ENCODE data around the gene CYTIP. TPM values are rescaled to one million over a fixed set of nuclear protein-coding genes. Genes with fewer than 3 reads are reported as not detected.

CYTIP gene
- total RNA-seq, 1 experiment from 2014 or later, result 97.7 TPM

- Histone ChIP-seq H3K9ac (ENCODE audit: low read length) (peak overlapping the region; percentile 81), H3K9me3 (ENCODE audit: low read length) (no peaks in the 10 kb centered on the region), H3K4me1 (ENCODE audit: low read length) (peaks cover 92% of the 10 kb centered on the region), H2AFZ (ENCODE audit: low read length) (no peak overlapping the region), H3K9me2 (replicated peaks; ENCODE audit: insufficient read depth, low read length) (no peaks in the 10 kb centered on the region), H3K36me3 (ENCODE audit: insufficient read depth, low read length) (0 out of 2 replicates have a peak, but pooled peaks cover 4% of the 10 kb centered on the region), H3K79me2 (ENCODE audit: low read length) (peaks cover 82% of the 10 kb centered on the region), H3K4me2 (ENCODE audit: low read depth, low read length, poor library complexity, severe bottlenecking) (peak overlapping the region; percentile 97), H3K27me3 (ENCODE audit: low read length) (no peaks in the 10 kb centered on the region), H3K4me3 (ENCODE audit: low read length) (peak overlapping the region; percentile 80), H4K20me1 (ENCODE audit: insufficient read depth, low read depth, low read length) (no peaks in the 10 kb centered on the region), H3K27ac (ENCODE audit: low read length) (peak overlapping the region; percentile 92)
- peak; percentile 51 for DNase-seq
These were observed 3.4 kb downstream of the CYTIP start for GRCh38 chr2:157440404-157441071.

- Histone ChIP-seq H3K9me2 (replicated peaks; ENCODE audit: insufficient read depth, low read length) (no peaks in the 10 kb centered on the region), H4K20me1 (ENCODE audit: insufficient read depth, low read depth, low read length) (no peaks in the 10 kb centered on the region), H3K9me3 (ENCODE audit: low read length) (no peaks in the 10 kb centered on the region), H3K4me1 (ENCODE audit: low read length) (peaks cover 92% of the 10 kb centered on the region), H3K27ac (ENCODE audit: low read length) (peak overlapping the region; percentile 92), H3K4me3 (ENCODE audit: low read length) (peak overlapping the region; percentile 80), H3K27me3 (ENCODE audit: low read length) (no peaks in the 10 kb centered on the region), H3K36me3 (ENCODE audit: insufficient read depth, low read length) (peaks cover 6% of the 10 kb centered on the region; the same call in 1 of the 2 replicates), H2AFZ (ENCODE audit: low read length) (0 out of 2 replicates have a peak overlapping the region, but pooled peaks have one; percentile 23), H3K4me2 (ENCODE audit: low read depth, low read length, poor library complexity, severe bottlenecking) (peak overlapping the region; percentile 97), H3K9ac (ENCODE audit: low read length) (peak overlapping the region; percentile 81), H3K79me2 (ENCODE audit: low read length) (peaks cover 90% of the 10 kb centered on the region)
- peak; percentile 79 for DNase-seq
These were observed 4.1 kb downstream of the CYTIP start for GRCh38 chr2:157439824-157440186.

GRCh38 chr2:157438863-157439823, 4.7 kb downstream of the CYTIP start:
- Histone ChIP-seq H3K9me3 (ENCODE audit: low read length) (no peaks in the 10 kb centered on the region), H3K4me2 (ENCODE audit: low read depth, low read length, poor library complexity, severe bottlenecking) (peak overlapping the region; percentile 97), H2AFZ (ENCODE audit: low read length) (0 out of 2 replicates have a peak overlapping the region, but pooled peaks have one; percentile 23), H4K20me1 (ENCODE audit: insufficient read depth, low read depth, low read length) (no peaks in the 10 kb centered on the region), H3K4me1 (ENCODE audit: low read length) (peaks cover 92% of the 10 kb centered on the region), H3K27ac (ENCODE audit: low read length) (peak overlapping the region; percentile 92), H3K27me3 (ENCODE audit: low read length) (no peaks in the 10 kb centered on the region), H3K79me2 (ENCODE audit: low read length) (peaks cover 96% of the 10 kb centered on the region), H3K9me2 (replicated peaks; ENCODE audit: insufficient read depth, low read length) (no peaks in the 10 kb centered on the region), H3K4me3 (ENCODE audit: low read length) (peak overlapping the region; percentile 80), H3K9ac (ENCODE audit: low read length) (peak overlapping the region; percentile 81), H3K36me3 (ENCODE audit: insufficient read depth, low read length) (peaks cover 10% of the 10 kb centered on the region)
- DNase-seq, result peak; percentile 78

- H3K4me1 ChIP-seq (ENCODE audit: low read length), result peaks cover 65% of the 10 kb centered on the region
- H3K9me2 ChIP-seq (replicated peaks; ENCODE audit: insufficient read depth, low read length), result no peaks in the 10 kb centered on the region
- peaks cover 65% of the 10 kb centered on the region for H3K36me3 ChIP-seq (ENCODE audit: insufficient read depth, low read length)
- peak overlapping the region; percentile 65 for H3K27ac ChIP-seq (ENCODE audit: low read length)
- no peaks in the 10 kb centered on the region for H3K9me3 ChIP-seq (ENCODE audit: low read length)
- no peak overlapping the region for H3K9ac ChIP-seq (ENCODE audit: low read length)
- DNase-seq, result no peak
- no peak overlapping the region for H3K4me3 ChIP-seq (ENCODE audit: low read length)
- no peak overlapping the region for H2AFZ ChIP-seq (ENCODE audit: low read length)
- H3K4me2 ChIP-seq (ENCODE audit: low read depth, low read length, poor library complexity, severe bottlenecking), result peak overlapping the region; percentile 97
- peaks cover 77% of the 10 kb centered on the region for H3K79me2 ChIP-seq (ENCODE audit: low read length)
- H4K20me1 ChIP-seq (ENCODE audit: insufficient read depth, low read depth, low read length), result no peaks in the 10 kb centered on the region
- H3K27me3 ChIP-seq (ENCODE audit: low read length), result no peaks in the 10 kb centered on the region
These were observed 10.5 kb downstream of the CYTIP start for GRCh38 chr2:157433394-157433793.

- Histone ChIP-seq H2AFZ (ENCODE audit: low read length) (no peak overlapping the region), H3K4me2 (ENCODE audit: low read depth, low read length, poor library complexity, severe bottlenecking) (no peak overlapping the region), H3K4me1 (ENCODE audit: low read length) (peaks cover 56% of the 10 kb centered on the region), H4K20me1 (ENCODE audit: insufficient read depth, low read depth, low read length) (no peaks in the 10 kb centered on the region), H3K9ac (ENCODE audit: low read length) (no peak overlapping the region), H3K36me3 (ENCODE audit: insufficient read depth, low read length) (peaks cover 69% of the 10 kb centered on the region), H3K79me2 (ENCODE audit: low read length) (peaks cover 69% of the 10 kb centered on the region), H3K27ac (ENCODE audit: low read length) (0 out of 2 replicates have a peak overlapping the region, but pooled peaks have one; percentile 65), H3K27me3 (ENCODE audit: low read length) (no peaks in the 10 kb centered on the region), H3K9me3 (ENCODE audit: low read length) (no peaks in the 10 kb centered on the region), H3K9me2 (replicated peaks; ENCODE audit: insufficient read depth, low read length) (no peaks in the 10 kb centered on the region), H3K4me3 (ENCODE audit: low read length) (no peak overlapping the region)
- DNase-seq, result no peak
These were observed 11.3 kb downstream of the CYTIP start for GRCh38 chr2:157432475-157433106.

GRCh38 chr2:157431176-157431575, 12.7 kb downstream of the CYTIP start:
- Histone ChIP-seq H3K9ac (ENCODE audit: low read length) (no peak overlapping the region), H3K27me3 (ENCODE audit: low read length) (no peaks in the 10 kb centered on the region), H3K9me2 (replicated peaks; ENCODE audit: insufficient read depth, low read length) (no peaks in the 10 kb centered on the region), H3K36me3 (ENCODE audit: insufficient read depth, low read length) (peaks cover 84% of the 10 kb centered on the region), H4K20me1 (ENCODE audit: insufficient read depth, low read depth, low read length) (no peaks in the 10 kb centered on the region), H3K4me3 (ENCODE audit: low read length) (no peak overlapping the region), H3K4me1 (ENCODE audit: low read length) (peaks cover 42% of the 10 kb centered on the region), H3K27ac (ENCODE audit: low read length) (no peak overlapping the region), H3K4me2 (ENCODE audit: low read depth, low read length, poor library complexity, severe bottlenecking) (no peak overlapping the region), H3K79me2 (ENCODE audit: low read length) (peaks cover 59% of the 10 kb centered on the region), H2AFZ (ENCODE audit: low read length) (no peak overlapping the region), H3K9me3 (ENCODE audit: low read length) (peaks cover 6% of the 10 kb centered on the region; the same call in 1 of the 2 replicates)
- no peak for DNase-seq

GRCh38 chr2:157428500-157429175, 15.3 kb downstream of the CYTIP start:
- no peak overlapping the region for H3K27ac ChIP-seq (ENCODE audit: low read length)
- no peaks in the 10 kb centered on the region for H3K27me3 ChIP-seq (ENCODE audit: low read length)
- peaks cover 86% of the 10 kb centered on the region for H3K36me3 ChIP-seq (ENCODE audit: insufficient read depth, low read length)
- H3K79me2 ChIP-seq (ENCODE audit: low read length), result peaks cover 40% of the 10 kb centered on the region
- H3K4me1 ChIP-seq (ENCODE audit: low read length), result peaks cover 17% of the 10 kb centered on the region
- no peak for DNase-seq
- no peaks in the 10 kb centered on the region for H4K20me1 ChIP-seq (ENCODE audit: insufficient read depth, low read depth, low read length)
- H3K4me2 ChIP-seq (ENCODE audit: low read depth, low read length, poor library complexity, severe bottlenecking), result no peak overlapping the region
- no peaks in the 10 kb centered on the region for H3K9me2 ChIP-seq (replicated peaks; ENCODE audit: insufficient read depth, low read length)
- H3K4me3 ChIP-seq (ENCODE audit: low read length), result no peak overlapping the region
- H3K9me3 ChIP-seq (ENCODE audit: low read length), result peaks cover 6% of the 10 kb centered on the region; the same call in 1 of the 2 replicates
- H3K9ac ChIP-seq (ENCODE audit: low read length), result no peak overlapping the region
- H2AFZ ChIP-seq (ENCODE audit: low read length), result no peak overlapping the region
